22Rv1 (cell line): ENCODE measurements around the gene E2F8.
A peak's percentile ranks its signal among the peaks of the same experiment; 100 is the strongest.

Source experiments
- H3K27ac ChIP-seq: fragments of 450-650 bp; 2 replicates; pipeline ENCODE4 v1.5.1; 2017
- CTCF ChIP-seq: fragments of 450-650 bp; IDR thresholded peaks from 2 replicates; pipeline ENCODE4 v1.5.1; 2017; ENCODE audit warnings: mild to moderate bottlenecking
- ZFX ChIP-seq: fragments of 450-650 bp; IDR thresholded peaks from 2 replicates; pipeline ENCODE4 v1.6.1; 2017; ENCODE audit warnings: antibody characterized with exemption, borderline replicate concordance

The E2F8 gene

GRCh38 chr11:19240420-19241259 is at the start of gene E2F8:
TSS of gene E2F8 (minus strand) at chr11:19240945. CDS start at chr11:19240121, 824 bp downstream.
- peak within 1 kb of the TSS; percentile 82 for H3K27ac ChIP-seq
- TF ChIP-seq ZFX: no peak

GRCh38 chr11:19290356-19290755 is 49.6 kb upstream of the E2F8 start:
- H3K27ac ChIP-seq: no peak overlapping the region
- no peak for TF ChIP-seq CTCF
- TF ChIP-seq ZFX: no peak

GRCh38 chr11:19288256-19288655 is 47.5 kb upstream of the E2F8 start:
- TF ChIP-seq ZFX: no peak
- no peak for TF ChIP-seq CTCF

GRCh38 chr11:19286411-19286810 is 45.7 kb upstream of the E2F8 start:
- TF ChIP-seq CTCF: no peak
- no peak for TF ChIP-seq ZFX
- H3K27ac ChIP-seq: no peak overlapping the region

More at GRCh38 chr11:19288256-19288655, 47.5 kb upstream of the E2F8 start:
- H3K27ac ChIP-seq: no peak overlapping the region

GRCh38 chr11:19284881-19285280 is 44.1 kb upstream of the E2F8 start:
- H3K27ac ChIP-seq: no peak overlapping the region
- TF ChIP-seq CTCF (no peak), ZFX (no peak)

GRCh38 chr11:19283991-19284390 is 43.2 kb upstream of the E2F8 start:
- H3K27ac ChIP-seq: no peak overlapping the region
- TF ChIP-seq ZFX (no peak), CTCF (no peak)

GRCh38 chr11:19281555-19281954 is 40.8 kb upstream of the E2F8 start:
- no peak overlapping the region for H3K27ac ChIP-seq
- no peak for TF ChIP-seq CTCF
- TF ChIP-seq ZFX: no peak
